ENCODE data around the gene HNRNPUL2.
"Not testable (repeated sequence)": the region's sequence is repeated elsewhere in the genome, so short reads cannot be mapped to it uniquely, and the experiment has no call there.

DNA sequence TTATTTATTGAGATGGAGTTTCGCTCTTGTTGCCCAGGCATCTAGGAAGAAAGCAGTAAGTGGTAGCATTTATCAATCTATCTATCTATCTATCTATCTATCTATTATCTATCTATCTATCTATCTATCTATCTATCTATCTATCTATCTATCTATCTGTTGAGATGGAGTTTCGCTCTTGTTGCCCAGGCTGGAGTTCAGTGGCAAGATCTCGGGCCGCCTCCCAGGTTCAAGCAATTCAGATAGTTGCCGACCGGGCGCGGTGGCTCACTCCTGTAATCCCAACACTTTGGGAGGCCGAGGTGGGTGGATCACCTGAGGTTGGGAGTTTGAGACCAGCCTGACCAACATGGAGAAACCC is 33.6 kb upstream of the HNRNPUL2 start:
- TF ChIP-seq CTCF, POLR2A (IDR thresholded peaks at IDR 0.05): not testable (repeated sequence)

Data from ovary (tissue), 3 donors.